NCI-H69 (cell line): ENCODE results near the gene MFGE8.
A peak's percentile ranks its signal among the peaks of the same experiment; 100 is the strongest.
"Not testable (repeated sequence)": the region's sequence is repeated elsewhere in the genome, so short reads cannot be mapped to it uniquely, and the experiment has no call there.

Experiments
- DNase-seq: peaks from one replicate; lab custom pipeline; 2025; lab: John Stamatoyannopoulos, UW

The MFGE8 gene

GRCh38 chr15:88913017-88913849, at the start of gene MFGE8:
Gene MFGE8 (minus strand): TSS chr15:88913379. CDS start chr15:88913319, 60 bp downstream.
- DNase-seq = peak; percentile 47

- no peak for DNase-seq
These were observed 46.3 kb upstream of the MFGE8 start for GRCh38 chr15:88959445-88959844.

GRCh38 chr15:88956906-88957305, 43.7 kb upstream of the MFGE8 start:
- DNase-seq = no peak

GRCh38 chr15:88956263-88956662, 43.1 kb upstream of the MFGE8 start:
- DNase-seq = no peak

- DNase-seq = peak; percentile 13
These were observed 41.5 kb upstream of the MFGE8 start for GRCh38 chr15:88954431-88955277.

GRCh38 chr15:88950600-88951160, 37.5 kb upstream of the MFGE8 start:
- DNase-seq = no peak

- DNase-seq = no peak
These were observed 36.7 kb upstream of the MFGE8 start for GRCh38 chr15:88949734-88950400.

- no peak for DNase-seq
These were observed 27.0 kb upstream of the MFGE8 start for GRCh38 chr15:88940110-88940675.

- no peak for DNase-seq
These were observed 26.3 kb upstream of the MFGE8 start for GRCh38 chr15:88939486-88939806.

GRCh38 chr15:88938802-88939485, 25.8 kb upstream of the MFGE8 start:
- DNase-seq = no peak

GRCh38 chr15:88934449-88934848, 21.3 kb upstream of the MFGE8 start:
- not testable (repeated sequence) for DNase-seq

- no peak for DNase-seq
These were observed 19.7 kb upstream of the MFGE8 start for GRCh38 chr15:88932875-88933330.

- DNase-seq = no peak
These were observed 19.2 kb upstream of the MFGE8 start for GRCh38 chr15:88932271-88932874.

- no peak for DNase-seq
These were observed 17.4 kb upstream of the MFGE8 start for GRCh38 chr15:88930579-88930978.

GRCh38 chr15:88929358-88930098, 16.3 kb upstream of the MFGE8 start:
- not testable (repeated sequence) for DNase-seq

- DNase-seq = not testable (repeated sequence)
These were observed 15.0 kb upstream of the MFGE8 start for GRCh38 chr15:88928192-88928591.

GRCh38 chr15:88925648-88926047, 12.5 kb upstream of the MFGE8 start:
- not testable (repeated sequence) for DNase-seq

- DNase-seq = not testable (repeated sequence)
These were observed 7.8 kb upstream of the MFGE8 start for GRCh38 chr15:88920892-88921435.

GRCh38 chr15:88920186-88920891, 7.2 kb upstream of the MFGE8 start:
- DNase-seq = no peak
